ENCODE data around the gene ZDBF2. TPM values are rescaled to one million over a fixed set of nuclear protein-coding genes. Genes with fewer than 3 reads are reported as not detected.
"Not testable (repeated sequence)": the region's sequence is repeated elsewhere in the genome, so short reads cannot be mapped to it uniquely, and the experiment has no call there.

ZDBF2 gene
- total RNA-seq, 1 donor from 2014 or later: 24.6 TPM

DNA sequence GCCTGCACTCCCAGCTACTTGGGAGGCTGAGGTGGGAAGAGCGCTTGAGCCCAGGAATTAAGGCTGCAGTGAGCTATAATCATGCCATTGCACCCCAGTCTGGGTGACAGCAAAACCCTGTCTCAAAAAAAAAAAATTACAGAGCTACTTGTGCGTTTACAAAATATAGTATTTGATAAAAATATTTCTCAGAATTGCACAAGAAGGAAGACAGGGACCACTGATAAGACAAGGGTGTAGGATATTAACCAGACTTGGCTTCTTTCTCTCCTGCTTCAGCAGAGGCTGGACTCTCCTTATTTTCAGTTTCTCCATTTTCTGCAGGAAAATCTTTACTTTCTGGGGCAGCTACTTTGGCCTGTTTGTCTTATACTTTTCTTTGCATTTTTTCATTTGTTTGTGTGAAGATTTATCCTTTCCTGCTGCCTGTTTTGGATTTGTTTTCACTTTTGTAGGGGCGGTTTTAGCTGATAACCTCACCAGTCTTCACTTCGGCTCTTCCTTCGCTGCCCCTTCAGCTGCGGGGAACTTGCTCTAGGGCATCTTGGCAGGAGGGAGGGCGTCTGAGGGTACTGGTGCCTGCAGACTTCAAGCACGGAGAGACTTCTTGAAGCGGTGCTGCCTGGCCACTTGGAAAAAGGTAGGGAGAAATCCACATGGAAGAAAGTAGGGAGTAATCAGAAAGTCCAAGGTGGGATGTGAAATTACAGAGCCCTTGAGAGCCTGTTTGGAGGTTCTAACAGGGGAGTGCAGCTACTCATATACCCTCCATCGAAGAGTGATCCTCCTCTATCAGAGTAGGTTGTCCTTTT lies 14.9 kb upstream of the ZDBF2 start:
- peak; percentile 38 for DNase-seq (ENCODE audit: low spot score)

GRCh38 chr2:206260188-206261012 lies 14.1 kb upstream of the ZDBF2 start:
- DNase-seq (ENCODE audit: low spot score): peak; percentile 51

DNA sequence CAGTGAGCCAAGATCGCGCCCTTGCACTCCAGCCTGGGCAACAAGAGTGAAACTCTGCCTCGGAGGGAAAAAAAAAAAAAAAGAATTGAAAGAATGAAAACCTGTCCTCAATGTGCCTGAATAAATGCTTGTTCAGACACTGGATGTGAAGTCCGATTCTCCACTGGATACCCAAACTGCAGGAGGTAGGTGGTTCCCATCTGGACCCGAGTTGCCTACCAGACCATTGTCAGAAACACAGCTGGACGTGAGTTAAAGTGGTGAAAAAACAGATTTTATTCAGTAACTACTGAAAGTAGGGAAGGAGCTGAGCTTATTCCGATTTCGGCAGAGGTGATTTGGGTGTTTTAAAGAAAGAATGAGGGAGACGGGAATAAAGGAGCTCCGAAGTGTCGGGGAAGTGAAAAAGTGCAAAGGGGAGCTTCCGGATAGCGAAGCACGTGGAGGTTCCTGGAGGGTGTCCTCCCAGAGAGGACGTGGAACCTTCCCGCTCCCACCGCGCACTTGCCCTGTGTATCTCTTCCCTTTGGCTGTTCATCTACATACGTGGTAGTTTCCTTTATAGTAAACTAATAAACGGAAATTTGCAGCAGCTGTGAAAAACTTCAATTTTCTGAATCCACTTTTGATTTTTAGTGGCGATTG lies 10.4 kb upstream of the ZDBF2 start:
- DNase-seq (ENCODE audit: low spot score): no peak

GRCh38 chr2:206266130-206267125 lies 8.0 kb upstream of the ZDBF2 start:
- no peak for DNase-seq (ENCODE audit: low spot score)

DNA sequence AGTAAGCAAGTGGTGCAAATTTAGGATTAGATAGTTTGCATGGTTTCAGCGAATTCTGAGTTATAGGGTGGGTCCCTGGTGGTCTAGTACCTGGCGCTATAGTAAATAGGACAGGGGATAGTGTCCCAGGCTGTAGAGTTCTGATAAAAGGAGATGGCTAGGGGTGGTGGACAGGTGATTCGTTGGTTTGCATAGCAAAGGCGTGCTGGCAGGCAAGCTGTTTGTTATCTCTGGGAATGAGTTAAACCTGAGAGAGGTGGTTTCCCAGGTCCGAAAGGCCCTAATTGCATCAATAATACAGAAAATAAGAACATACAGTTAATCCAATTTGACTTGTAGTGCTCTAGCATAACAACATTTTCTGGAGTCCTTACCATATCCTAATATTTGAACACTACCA lies 6.9 kb upstream of the ZDBF2 start:
- no peak for DNase-seq (ENCODE audit: low spot score)

DNA sequence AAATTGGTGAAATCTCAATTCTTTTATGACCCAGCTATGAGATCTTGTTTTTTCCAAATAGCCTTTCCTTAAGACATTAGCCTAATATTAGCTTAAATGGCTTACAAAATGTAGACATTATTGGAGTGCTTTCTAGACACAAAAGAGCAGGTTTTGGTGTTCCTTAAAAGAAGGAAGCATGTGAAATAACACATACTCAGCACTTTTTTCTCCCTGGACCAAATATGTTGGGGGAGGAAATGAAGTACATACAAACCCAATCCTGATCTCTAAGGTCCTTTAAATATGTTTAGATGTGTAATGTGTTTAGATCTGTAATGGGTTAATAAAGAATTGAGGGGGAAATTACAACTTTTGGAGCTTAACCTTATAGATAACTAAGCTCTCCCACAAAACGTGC lies 3.4 kb upstream of the ZDBF2 start:
- no peak for DNase-seq (ENCODE audit: low spot score)

GRCh38 chr2:206273905-206274304 lies 558 bp upstream of the ZDBF2 start:
- no peak for DNase-seq (ENCODE audit: low spot score)

DNA sequence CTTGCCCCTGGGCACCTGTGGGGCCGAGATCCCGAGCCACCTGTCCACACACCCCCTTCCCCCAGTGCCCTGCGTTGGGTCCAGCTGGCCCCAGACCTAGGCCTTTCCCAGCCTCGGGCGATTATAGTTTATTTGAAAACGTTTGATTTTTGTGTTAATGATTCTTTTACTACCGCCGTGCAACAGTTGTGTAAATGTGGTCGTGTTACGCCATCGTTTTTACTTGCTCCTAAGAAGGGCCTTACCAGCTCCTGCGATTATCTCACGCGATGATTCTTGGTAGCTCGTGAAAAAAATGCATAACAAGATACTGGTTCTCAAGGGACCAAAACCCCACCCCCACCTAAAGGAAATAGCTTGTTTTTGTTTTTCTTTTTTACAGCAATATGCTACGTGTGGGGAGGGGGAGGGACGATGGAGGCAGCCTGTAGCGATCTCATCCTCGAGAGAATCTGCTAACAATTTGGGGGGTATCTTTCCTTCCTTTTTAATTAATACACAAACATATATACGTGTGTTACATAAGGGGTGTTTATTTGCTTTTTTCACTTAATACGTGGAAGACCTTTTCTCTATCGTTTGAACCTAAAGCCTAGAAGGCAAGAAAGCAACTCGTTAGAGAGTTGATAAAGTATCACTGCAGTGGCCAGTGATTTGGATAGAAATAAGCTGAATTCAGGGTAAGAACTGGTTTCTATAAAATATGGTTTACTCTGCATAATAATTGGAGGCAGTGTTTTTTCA lies 1.0 kb downstream of the ZDBF2 start:
- DNase-seq (ENCODE audit: low spot score): peak; percentile 37

DNA sequence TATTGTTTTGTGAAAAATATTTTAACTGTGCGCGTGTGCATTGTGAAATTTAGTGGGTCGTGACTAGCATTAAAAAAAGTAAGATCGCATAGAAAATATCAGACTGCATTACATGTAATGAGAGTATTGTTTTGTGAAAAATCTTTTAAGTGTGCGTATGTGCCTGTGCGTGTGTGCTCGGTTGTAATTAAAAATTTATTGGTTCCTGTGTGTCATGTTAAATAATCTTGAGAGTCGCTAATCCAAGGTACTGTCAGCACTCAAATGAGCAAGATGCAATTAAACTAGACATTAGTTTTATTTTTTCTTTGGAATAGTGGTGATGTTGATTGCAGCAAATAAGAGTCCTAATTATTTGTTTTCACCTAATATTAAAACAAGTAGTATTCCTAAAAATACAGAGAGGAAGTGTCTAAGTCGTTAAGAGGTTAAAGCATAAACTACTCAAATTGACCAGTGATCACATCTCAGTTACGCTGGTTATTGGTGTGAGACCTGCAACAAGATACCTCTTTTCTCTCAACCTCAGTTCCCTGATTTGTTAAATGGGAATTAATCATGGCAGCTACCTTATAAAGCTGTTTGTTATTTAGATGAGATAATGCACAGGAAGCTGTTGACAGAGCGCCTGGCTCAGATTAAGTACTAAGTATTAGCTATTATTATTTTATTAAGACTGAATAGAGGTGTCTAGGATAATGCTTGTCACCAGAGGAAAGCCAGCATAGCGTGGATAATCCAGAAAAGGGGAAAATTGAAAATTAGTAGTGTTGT lies 1.9 kb downstream of the ZDBF2 start:
- no peak for DNase-seq (ENCODE audit: low spot score)

GRCh38 chr2:206277503-206277902 lies 3.0 kb downstream of the ZDBF2 start:
- no peak for DNase-seq (ENCODE audit: low spot score)

GRCh38 chr2:206282746-206283145 lies 8.3 kb downstream of the ZDBF2 start:
- no peak for DNase-seq (ENCODE audit: low spot score)

DNA sequence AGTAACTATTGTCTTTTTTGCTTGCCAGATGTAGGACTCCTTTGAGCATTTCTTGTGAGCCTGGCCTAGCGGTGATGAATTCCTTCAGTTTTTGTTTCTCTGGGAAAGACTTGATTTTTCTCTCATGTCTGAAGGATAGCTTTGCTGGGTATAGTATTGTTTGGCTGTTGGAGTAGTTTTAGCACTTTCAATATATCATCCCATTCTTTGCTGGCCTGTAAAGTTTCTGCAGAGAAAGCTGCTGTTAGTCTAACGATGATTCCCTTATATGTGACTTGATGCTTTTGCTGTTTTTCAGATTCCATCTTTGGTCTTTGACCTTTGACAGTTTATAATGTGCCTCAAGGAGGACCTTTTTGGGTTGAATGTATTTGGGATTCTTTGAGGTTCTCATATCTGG lies 12.7 kb downstream of the ZDBF2 start:
- DNase-seq (ENCODE audit: low spot score): no peak

- DNase-seq (ENCODE audit: low spot score): no peak
Measured at GRCh38 chr2:206289391-206289790, 14.9 kb downstream of the ZDBF2 start.

DNA sequence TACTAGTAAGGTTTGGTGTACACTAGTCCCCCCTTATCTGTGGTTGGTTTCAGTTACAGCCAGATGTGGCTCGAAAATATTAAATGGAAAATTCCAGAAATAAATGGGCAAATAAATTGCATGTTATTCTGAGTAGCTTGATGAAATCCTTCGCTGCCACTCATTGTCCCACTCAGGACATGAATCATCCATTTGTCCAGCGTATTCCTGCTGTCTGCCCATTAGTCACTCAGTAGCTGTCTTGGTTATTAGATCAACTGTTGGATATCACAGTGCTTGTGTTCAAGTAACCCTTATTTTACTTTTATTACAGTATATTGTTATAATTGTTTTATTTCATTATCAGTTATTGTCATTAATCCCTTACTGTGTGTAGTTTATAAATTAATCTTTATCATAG lies 21.7 kb downstream of the ZDBF2 start:
- no peak for DNase-seq (ENCODE audit: low spot score)

DNA sequence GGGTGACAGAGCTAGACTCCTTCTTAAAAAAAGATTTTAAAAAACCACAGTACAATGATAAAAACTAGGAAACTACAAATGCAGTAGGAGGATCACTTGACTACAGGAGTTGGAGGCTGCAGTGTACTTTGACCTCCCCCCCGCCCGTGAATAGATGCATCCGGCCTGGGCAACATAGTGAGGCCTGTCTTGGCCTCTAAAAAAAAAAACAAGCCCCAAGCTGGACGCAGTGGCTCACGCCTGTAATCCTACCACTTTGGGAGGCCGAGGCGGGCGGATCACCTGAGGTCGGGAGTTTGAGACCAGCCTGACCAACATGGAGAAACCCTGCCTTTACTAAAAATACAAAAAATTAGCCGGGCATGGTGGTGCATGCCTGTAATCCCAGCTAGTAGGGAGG lies 25.1 kb downstream of the ZDBF2 start:
- DNase-seq (ENCODE audit: low spot score): not testable (repeated sequence)

GRCh38 chr2:206305523-206306245 lies 31.2 kb downstream of the ZDBF2 start:
- no peak for DNase-seq (ENCODE audit: low spot score)

DNA sequence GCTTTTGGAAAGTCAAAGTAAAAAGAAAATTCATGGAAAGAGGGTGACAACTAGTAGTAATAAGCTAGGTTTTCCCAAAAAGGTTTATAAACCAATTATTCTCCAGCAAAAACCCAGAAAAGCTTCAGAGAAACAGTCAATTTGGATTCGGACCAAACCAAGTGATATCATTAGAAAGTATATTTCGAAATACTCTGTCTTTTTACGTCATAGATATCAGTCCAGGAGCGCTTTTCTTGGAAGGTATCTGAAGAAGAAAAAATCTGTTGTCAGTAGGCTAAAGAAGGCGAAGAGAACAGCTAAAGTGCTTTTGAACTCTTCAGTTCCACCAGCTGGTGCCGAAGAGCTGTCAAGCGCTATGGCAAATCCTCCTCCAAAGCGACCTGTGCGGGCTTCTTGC lies 36.6 kb downstream of the ZDBF2 start:
- no peak for DNase-seq (ENCODE audit: low spot score)

DNA sequence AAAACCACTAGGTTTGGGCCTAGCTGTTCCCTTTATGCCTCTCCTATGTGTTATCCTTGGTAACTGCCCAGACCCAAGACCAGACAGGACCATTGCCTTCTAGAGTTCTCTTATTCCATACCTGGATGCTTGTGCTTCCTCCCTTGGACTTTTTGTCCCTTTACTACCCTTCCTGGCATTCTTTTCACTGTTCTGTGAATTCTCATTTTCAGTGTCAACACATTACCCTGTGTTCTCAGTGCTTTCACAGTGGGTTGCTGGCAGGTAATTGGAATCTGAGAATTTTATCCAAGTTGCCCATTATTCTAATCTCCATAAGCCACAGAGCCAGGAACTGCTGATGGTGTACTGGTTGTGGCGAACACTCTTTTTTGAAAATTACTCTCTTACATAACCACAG lies 41.7 kb downstream of the ZDBF2 start:
- no peak for DNase-seq (ENCODE audit: low spot score)

DNA sequence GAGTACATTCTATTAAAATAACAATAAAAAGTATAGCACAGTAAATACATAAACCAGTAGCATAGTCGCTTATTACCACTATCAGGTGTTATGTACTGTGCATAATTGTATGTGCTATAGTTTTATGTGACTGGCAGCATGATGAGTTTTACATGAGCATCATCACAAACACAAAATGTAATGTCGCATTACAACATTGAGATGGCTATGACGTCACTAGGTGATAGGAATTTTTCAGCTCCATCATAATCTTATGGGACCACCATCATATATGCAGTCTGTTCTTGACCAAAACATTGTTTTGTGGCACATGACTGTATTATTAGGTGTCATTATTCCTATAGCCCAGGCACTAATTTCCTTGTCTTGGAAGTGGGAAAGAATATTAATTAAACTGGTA lies 48.6 kb downstream of the ZDBF2 start:
- DNase-seq (ENCODE audit: low spot score): no peak

Measured in umbilical cord (tissue), 2 donors.